Heart left ventricle (tissue), 13 donors: ENCODE data around the gene KCNQ4.

ENCODE experiments used
- POLR2A ChIP-seq, 2 donors: fragments of 450-650 bp; IDR thresholded peaks; one replicate each; pipeline ENCODE4 v1.6.1; 2017; ENCODE audit warnings: antibody characterized with exemption in 2 of 2, mild to moderate bottlenecking in 2 of 2, moderate library complexity in 2 of 2
- TF ChIP-seq, protein P1 (sequence below), 12 donors: fragments of 200-600 bp; sonication (generic) in 4 of 12; IDR thresholded peaks; one replicate each; pipeline versions ENCODE4 v1.5.0 to v1.8.0; 2018 to 2022; ENCODE audit warnings: antibody characterized with exemption in 12 of 12, mild to moderate bottlenecking in 5 of 12
- donor health status: ischemic (EF 13 %, LVEDD 7.1; RV severe dilation, severe dysfunction).
- donor health status: DM: no; HTN: yes; CAD: no.
- donor health status: DM: no; HTN: no; CAD: no.
- donor health status: ischemic (EF 25% LVEDD 6.9; RV normal size, moderate dysfunction).
- donor health status: ischemic (EF 25% LVEDD 5.7; RV mildly dilated, moderate dysfunction).
- donor health status: ischemic (EF 35%, LVEDD 5.7; RV mildly dilated, moderate dysfunction).
- donor health status: nonischemic (EF 11% LVEDD 7.7; RV severe dilation, severe dysfunction).
- donor health status: DM: yes; HTN: yes; CAD: no.
- donor health status: PGD.
- donor health status: ischemic (EF 29% LVEDD 5.4; RV normal size, mild dysfunction).
- donor health status: nonischemic (EF 23%, LVEDD 6.1; RV moderate dilation, normal function).

DNA sequence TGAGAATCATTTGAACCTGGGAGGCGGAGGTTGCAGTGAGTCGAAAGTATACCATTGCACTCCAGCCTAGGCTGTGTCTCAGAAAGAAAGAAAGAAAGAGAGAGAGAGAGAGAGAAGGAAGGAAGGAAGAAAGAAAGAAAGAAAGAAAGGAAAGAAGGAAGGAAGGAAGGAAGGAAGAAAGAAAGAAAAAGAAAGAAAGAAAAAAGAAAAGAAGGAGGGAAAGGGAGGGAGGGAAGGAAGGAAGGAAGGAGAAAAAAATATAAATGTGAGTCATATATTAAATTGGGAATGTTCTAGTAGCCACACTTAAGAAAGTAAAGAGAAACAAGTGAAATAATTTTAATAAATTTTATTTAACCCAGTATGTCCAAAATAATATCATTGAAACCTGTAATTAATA lies 95.3 kb downstream of the KCNQ4 start:
- TF ChIP-seq, protein P1, sequence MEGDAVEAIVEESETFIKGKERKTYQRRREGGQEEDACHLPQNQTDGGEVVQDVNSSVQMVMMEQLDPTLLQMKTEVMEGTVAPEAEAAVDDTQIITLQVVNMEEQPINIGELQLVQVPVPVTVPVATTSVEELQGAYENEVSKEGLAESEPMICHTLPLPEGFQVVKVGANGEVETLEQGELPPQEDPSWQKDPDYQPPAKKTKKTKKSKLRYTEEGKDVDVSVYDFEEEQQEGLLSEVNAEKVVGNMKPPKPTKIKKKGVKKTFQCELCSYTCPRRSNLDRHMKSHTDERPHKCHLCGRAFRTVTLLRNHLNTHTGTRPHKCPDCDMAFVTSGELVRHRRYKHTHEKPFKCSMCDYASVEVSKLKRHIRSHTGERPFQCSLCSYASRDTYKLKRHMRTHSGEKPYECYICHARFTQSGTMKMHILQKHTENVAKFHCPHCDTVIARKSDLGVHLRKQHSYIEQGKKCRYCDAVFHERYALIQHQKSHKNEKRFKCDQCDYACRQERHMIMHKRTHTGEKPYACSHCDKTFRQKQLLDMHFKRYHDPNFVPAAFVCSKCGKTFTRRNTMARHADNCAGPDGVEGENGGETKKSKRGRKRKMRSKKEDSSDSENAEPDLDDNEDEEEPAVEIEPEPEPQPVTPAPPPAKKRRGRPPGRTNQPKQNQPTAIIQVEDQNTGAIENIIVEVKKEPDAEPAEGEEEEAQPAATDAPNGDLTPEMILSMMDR (IDR thresholded peaks at IDR 0.05): no peak
- no peak for TF ChIP-seq POLR2A (IDR thresholded peaks at IDR 0.05)
